HEK293T (cell line): ENCODE measurements around the gene EEF2K.
"Not testable (repeated sequence)": the region's sequence is repeated elsewhere in the genome, so short reads cannot be mapped to it uniquely, and the experiment has no call there.

Experiments
- ARNT ChIP-seq: fragments of 450-650 bp; IDR thresholded peaks from 2 replicates; pipeline ENCODE4 v1.6.1; 2017; ENCODE audit warnings: mild to moderate bottlenecking
- CTBP1 ChIP-seq: fragments of 450-650 bp; IDR thresholded peaks from 2 replicates; pipeline ENCODE4 v1.6.1; 2016; ENCODE audit warnings: borderline replicate concordance
- ELF4 ChIP-seq: fragments of 450-650 bp; IDR thresholded peaks from 2 replicates; pipeline ENCODE4 v1.6.1; 2017; ENCODE audit warnings: antibody characterized with exemption
- FOXK2 ChIP-seq: fragments of 450-650 bp; IDR thresholded peaks from 2 replicates; pipeline ENCODE4 v1.6.1; 2016; ENCODE audit warnings: mild to moderate bottlenecking
- FOXM1 ChIP-seq: fragments of 450-650 bp; IDR thresholded peaks from 2 replicates; pipeline ENCODE4 v1.6.1; 2017; ENCODE audit warnings: mild to moderate bottlenecking, borderline replicate concordance
- HDGF ChIP-seq: fragments of 450-650 bp; IDR thresholded peaks from 2 replicates; pipeline ENCODE4 v1.6.1; 2017; ENCODE audit warnings: antibody characterized with exemption, borderline replicate concordance
- L3MBTL2 ChIP-seq: fragments of 450-650 bp; conservative IDR thresholded peaks from 2 replicates; pipeline ENCODE4 v1.6.1; 2016; ENCODE audit warnings: mild to moderate bottlenecking
- NFRKB ChIP-seq: fragments of 450-650 bp; IDR thresholded peaks from 2 replicates; pipeline ENCODE4 v1.6.1; 2016; ENCODE audit warnings: mild to moderate bottlenecking, moderate library complexity
- SUZ12 ChIP-seq: fragments of 450-650 bp; IDR thresholded peaks from 2 replicates; pipeline ENCODE4 v1.6.1; 2016; ENCODE audit warnings: mild to moderate bottlenecking
- ZNF384 ChIP-seq: fragments of 450-650 bp; IDR thresholded peaks from 2 replicates; pipeline ENCODE4 v1.6.1; 2016

- not testable (repeated sequence) for TF ChIP-seq L3MBTL2, CTBP1, FOXK2, SUZ12, NFRKB, ELF4, HDGF, ZNF384, ARNT, FOXM1
Measured at GRCh38 chr16:22216832-22217225, 10.8 kb downstream of the EEF2K start.
